Prostate gland (tissue), 2 donors: Measurements from ENCODE around the gene ZNF681. TPM values are rescaled to one million over a fixed set of nuclear protein-coding genes. Genes with fewer than 3 reads are reported as not detected.

Source experiments
- DNase-seq: peaks from one replicate; pipeline ENCODE4 v3.0.0-alpha.2; 2019; ENCODE audit warnings: low spot score
- H3K27ac ChIP-seq, 2 donors: fragments of 200-600 bp; sonication (generic); 2 replicates each; pipeline ENCODE4 v1.5.1; 2017 to 2019
- H3K27me3 ChIP-seq: fragments of 200-600 bp; sonication (generic); replicated peaks from 2 replicates; pipeline ENCODE4 v1.5.1; 2019; ENCODE audit not compliant: insufficient read depth
- H3K36me3 ChIP-seq, 2 donors: fragments of 200-600 bp; sonication (generic); 1 replicate in 1 of 2; 2 replicates in 1 of 2; pipeline versions ENCODE4 v1.5.1 to v1.8.1; 2017 to 2019
- H3K4me1 ChIP-seq: fragments of 200-600 bp; sonication (generic); replicated peaks from 2 replicates; pipeline ENCODE4 v1.5.1; 2019
- H3K4me3 ChIP-seq, 2 donors: fragments of 200-600 bp; sonication (generic); 2 replicates each; pipeline ENCODE4 v1.5.1; 2017 to 2019
- H3K9me3 ChIP-seq: fragments of 200-600 bp; sonication (generic); 2 replicates; pipeline ENCODE4 v1.5.1; 2017
- CTCF ChIP-seq, 4 experiments: fragments of 200-600 bp in 2 of 4; fragments of 450-650 bp in 2 of 4; sonication (generic) in 2 of 4; IDR thresholded peaks; 1 replicate in 3 of 4; 2 replicates in 1 of 4; pipeline ENCODE4 v1.5.1; 2016 to 2019; ENCODE audit warnings: antibody characterized with exemption in 4 of 4, mild to moderate bottlenecking in 2 of 4, moderate library complexity in 2 of 4
- POLR2A ChIP-seq: fragments of 450-650 bp; IDR thresholded peaks from one replicate; pipeline ENCODE4 v1.6.1; 2016; ENCODE audit warnings: antibody characterized with exemption, mild to moderate bottlenecking
- POLR2AphosphoS5 ChIP-seq: sonication (generic); formaldehyde crosslinking; IDR thresholded peaks from one replicate; pipeline ENCODE4 v1.6.1; 2017; ENCODE audit warnings: antibody characterized with exemption
- WGBS: methylation state at CpG from one replicate; pipeline ENCODE4 v1.1.5; 2018; 5-methylcytosine and 5-hydroxymethylcytosine counted together
- intact Hi-C: fragments of 100-400 bp; cut with DNase I; formaldehyde crosslinking; loops from one replicate; pipeline ENCODE4 v1.14.2; 2022
- total RNA-seq, 2 donors: library from RNA; depleted of rRNA; stranded (reverse); fragments of >200 nt; gene quantifications; one replicate each; pipeline ENCODE4 v1.1.0, GENCODE V29; 2016

ZNF681 gene
- total RNA-seq, 2 donors from 2014 or later: 2.0 to 3.2 TPM

GRCh38 chr19:23771316-23771715 lies 12.6 kb upstream of the ZNF681 start:
- Histone ChIP-seq H3K36me3 (no peaks in the 10 kb centered on the region), H3K4me1 (no peaks in the 10 kb centered on the region), H3K4me3 (no peak overlapping the region), H3K27ac (no peak overlapping the region), H3K27me3 (no peaks in the 10 kb centered on the region), H3K9me3 (no peaks in the 10 kb centered on the region)
- DNase-seq: no peak
- TF ChIP-seq POLR2AphosphoS5: no peak
- TF ChIP-seq CTCF (IDR thresholded peaks at IDR 0.05): no peak
- no peak for TF ChIP-seq POLR2A
- 96% methylated on average over 2 of the region's 2 CpGs for WGBS
- intact Hi-C loops: no loop called here

- Histone ChIP-seq H3K4me1 (no peaks in the 10 kb centered on the region), H3K27me3 (no peaks in the 10 kb centered on the region), H3K9me3 (no peaks in the 10 kb centered on the region), H3K27ac (no peak overlapping the region), H3K36me3 (no peaks in the 10 kb centered on the region), H3K4me3 (no peak overlapping the region)
- intact Hi-C loops: no loop called here
- TF ChIP-seq POLR2AphosphoS5 (no peak), CTCF (IDR thresholded peaks at IDR 0.05) (no peak), POLR2A (no peak)
- WGBS: 100% methylated on average over 1 of the region's 1 CpG
- no peak for DNase-seq
Measured at GRCh38 chr19:23770672-23771250, 12.1 kb upstream of the ZNF681 start.

GRCh38 chr19:23769691-23770468 lies 11.2 kb upstream of the ZNF681 start:
- DNase-seq: no peak
- WGBS: 97% methylated on average over 3 of the region's 3 CpGs
- intact Hi-C loops: no loop called here

GRCh38 chr19:23766951-23767350 lies 8.3 kb upstream of the ZNF681 start:
- Histone ChIP-seq H3K4me1 (no peaks in the 10 kb centered on the region), H3K27me3 (no peaks in the 10 kb centered on the region), H3K4me3 (no peak overlapping the region), H3K36me3 (no peaks in the 10 kb centered on the region), H3K27ac (no peak overlapping the region), H3K9me3 (no peaks in the 10 kb centered on the region)
- no peak for TF ChIP-seq CTCF (IDR thresholded peaks at IDR 0.05)
- TF ChIP-seq POLR2A: no peak
- TF ChIP-seq POLR2AphosphoS5: no peak
- DNase-seq: no peak
- intact Hi-C loops: no loop called here
- WGBS: 88% methylated on average over 13 of the region's 13 CpGs

More at GRCh38 chr19:23769691-23770468, 11.2 kb upstream of the ZNF681 start:
- no peak overlapping the region for H3K4me3 ChIP-seq
- no peak overlapping the region for H3K27ac ChIP-seq
- H3K4me1 ChIP-seq: no peaks in the 10 kb centered on the region
- H3K36me3 ChIP-seq: no peaks in the 10 kb centered on the region
- no peaks in the 10 kb centered on the region for H3K27me3 ChIP-seq
- no peaks in the 10 kb centered on the region for H3K9me3 ChIP-seq
- TF ChIP-seq CTCF (IDR thresholded peaks at IDR 0.05) (no peak), POLR2A (no peak), POLR2AphosphoS5 (no peak)

- WGBS: 97% methylated on average over 3 of the region's 3 CpGs
- no peaks in the 10 kb centered on the region for H3K9me3 ChIP-seq
- no peaks in the 10 kb centered on the region for H3K4me1 ChIP-seq
- no peak overlapping the region for H3K27ac ChIP-seq
- TF ChIP-seq CTCF (IDR thresholded peaks at IDR 0.05) (no peak), POLR2AphosphoS5 (no peak), POLR2A (no peak)
- H3K36me3 ChIP-seq: no peaks in the 10 kb centered on the region
- DNase-seq: no peak
- no peaks in the 10 kb centered on the region for H3K27me3 ChIP-seq
- H3K4me3 ChIP-seq: no peak overlapping the region
- intact Hi-C loops: no loop called here
Measured at GRCh38 chr19:23764781-23765180, 6.1 kb upstream of the ZNF681 start.
